ENCODE results near the gene GEMIN5. TPM values are rescaled to one million over a fixed set of nuclear protein-coding genes. Genes with fewer than 3 reads are reported as not detected.

GEMIN5 gene
- total RNA-seq, 2 donors from 2014 or later = 14.6 to 20.3 TPM

- 50% methylated on average over 6 of the region's 6 CpGs for WGBS
- Histone ChIP-seq H3K4me1 (replicated peaks) (no peaks in the 10 kb centered on the region), H3K36me3 (no peaks in the 10 kb centered on the region), H3K9me3 (no peaks in the 10 kb centered on the region), H3K27me3 (replicated peaks; ENCODE audit: insufficient read depth) (no peaks in the 10 kb centered on the region), H3K4me3 (peak overlapping the region; percentile 36 to 38), H3K27ac (peak overlapping the region; percentile 73 to 79)
- DNase-seq (ENCODE audit: low spot score) = no peak
- intact Hi-C loops (cut with DNase I) = no loop called here
- no peak for TF ChIP-seq POLR2AphosphoS5 (IDR thresholded peaks at IDR 0.05)
- TF ChIP-seq POLR2A (IDR thresholded peaks at IDR 0.05) = no peak
- no peak for TF ChIP-seq CTCF (IDR thresholded peaks at IDR 0.05)
Measured at GRCh38 chr5:154849264-154849785, 88.7 kb downstream of the GEMIN5 start.

- Histone ChIP-seq H3K27me3 (replicated peaks; ENCODE audit: insufficient read depth) (no peaks in the 10 kb centered on the region), H3K9me3 (no peaks in the 10 kb centered on the region), H3K4me3 (no peak overlapping the region), H3K36me3 (no peaks in the 10 kb centered on the region), H3K4me1 (replicated peaks) (no peaks in the 10 kb centered on the region), H3K27ac (no peak overlapping the region)
- intact Hi-C loops (cut with DNase I) = no loop called here
- TF ChIP-seq POLR2AphosphoS5 (IDR thresholded peaks at IDR 0.05) (peak; percentile 73), CTCF (IDR thresholded peaks at IDR 0.05) (no peak)
- DNase-seq (ENCODE audit: low spot score) = no peak
- WGBS = 31% methylated on average over 5 of the region's 5 CpGs
Measured at GRCh38 chr5:154844809-154845208, 93.2 kb downstream of the GEMIN5 start.

- H3K4me3 ChIP-seq = no peak overlapping the region
- no peak overlapping the region for H3K27ac ChIP-seq
- TF ChIP-seq POLR2A (IDR thresholded peaks at IDR 0.05) = no peak
- no peak for TF ChIP-seq CTCF (IDR thresholded peaks at IDR 0.05)
- TF ChIP-seq POLR2AphosphoS5 (IDR thresholded peaks at IDR 0.05) = no peak
- DNase-seq (ENCODE audit: low spot score) = no peak
- no peaks in the 10 kb centered on the region for H3K27me3 ChIP-seq (replicated peaks; ENCODE audit: insufficient read depth)
- H3K9me3 ChIP-seq = no peaks in the 10 kb centered on the region
- no peaks in the 10 kb centered on the region for H3K4me1 ChIP-seq (replicated peaks)
- no peaks in the 10 kb centered on the region for H3K36me3 ChIP-seq
- WGBS = 60% methylated on average over 6 of the region's 6 CpGs
- intact Hi-C loops (cut with DNase I) = no loop called here
Measured at GRCh38 chr5:154842689-154843530, 95.1 kb downstream of the GEMIN5 start.

- no peak overlapping the region for H3K4me3 ChIP-seq
- H3K27me3 ChIP-seq (replicated peaks; ENCODE audit: insufficient read depth) = no peaks in the 10 kb centered on the region
- no peaks in the 10 kb centered on the region for H3K9me3 ChIP-seq
- intact Hi-C loops (cut with DNase I) = no loop called here
- DNase-seq (ENCODE audit: low spot score) = no peak
- no peaks in the 10 kb centered on the region for H3K4me1 ChIP-seq (replicated peaks)
- H3K27ac ChIP-seq = no peak overlapping the region
- no peak for TF ChIP-seq POLR2AphosphoS5 (IDR thresholded peaks at IDR 0.05)
- TF ChIP-seq POLR2A (IDR thresholded peaks at IDR 0.05) = no peak
- TF ChIP-seq CTCF (IDR thresholded peaks at IDR 0.05) = no peak
- H3K36me3 ChIP-seq = no peaks in the 10 kb centered on the region
Measured at GRCh38 chr5:154841273-154841661, 96.7 kb downstream of the GEMIN5 start.

Data from prostate gland (tissue), 2 donors.